AG04450 (cell line): Measurements from ENCODE around the gene NACC2. TPM values are rescaled to one million over a fixed set of nuclear protein-coding genes. Genes with fewer than 3 reads are reported as not detected.

Source experiments
- CTCF ChIA-PET: fragments of 300-600, 350-600 bp; formaldehyde crosslinking; extraction: SDS; loops from one replicate; lab custom pipeline; 2022; ENCODE audit warnings: antibody characterized with exemption, inconsistent platforms; lab: Charles Lee
- POLR2A ChIA-PET: fragments of 350-600 bp; formaldehyde crosslinking; extraction: SDS; loops from one replicate; lab custom pipeline; 2021; ENCODE audit warnings: antibody characterized with exemption, inconsistent platforms; lab: Yijun Ruan, JAX
- DNase-seq: peaks from one replicate; pipeline ENCODE4 v3.0.0-alpha.2; 2011; ENCODE audit warnings: low read depth, low spot score
- H3K27ac ChIP-seq: one replicate; pipeline ENCODE4 v1.5.1; 2012; ENCODE audit warnings: low read depth, low read length, control low read depth
- H3K27me3 ChIP-seq: one replicate; pipeline ENCODE4 v1.6.0; 2012; ENCODE audit warnings: low read length; ENCODE audit not compliant: control insufficient read depth, insufficient read depth
- H3K4me3 ChIP-seq: 2 replicates; pipeline ENCODE4 v1.5.1; 2011; ENCODE audit warnings: mild to moderate bottlenecking, low read depth, low read length, control low read depth
- H3K9me3 ChIP-seq: 2 replicates; pipeline ENCODE4 v1.5.1; 2012; ENCODE audit warnings: low read length; ENCODE audit not compliant: control insufficient read depth, insufficient read depth
- CTCF ChIP-seq: IDR thresholded peaks from 2 replicates; pipeline ENCODE4 v1.5.1; 2011; ENCODE audit warnings: low read depth, low read length, control low read depth, inconsistent platforms
- polyA plus RNA-seq: library from polyadenylated mRNA; depleted of rRNA; stranded (reverse); fragments of >200 nt; gene quantifications from 2 replicates; pipeline ENCODE4 v1.2.3, GENCODE V29; 2011

Gene NACC2
- polyA plus RNA-seq, 1 experiment, result 11.7 TPM

GRCh38 chr9:135963338-135963737 is 131.8 kb downstream of the NACC2 start:
- no peak for TF ChIP-seq CTCF
- ChIA-PET CTCF (interaction anchor here (2.0 kb wide), 1 partner anchor 159 kb away, joined by 6 read pairs; no protein-coding TSS in a partner anchor), POLR2A (no interaction called here)
- Histone ChIP-seq H3K4me3 (no peak overlapping the region), H3K27me3 (peaks cover 11% of the 10 kb centered on the region), H3K9me3 (no peaks in the 10 kb centered on the region; the same call in 1 of the 2 replicates), H3K27ac (no peak overlapping the region)
- no peak for DNase-seq

- ChIA-PET POLR2A (no interaction called here), CTCF (interaction anchor here (2.0 kb wide), 1 partner anchor 159 kb away, joined by 6 read pairs; no protein-coding TSS in a partner anchor)
- DNase-seq, result no peak
Measured at GRCh38 chr9:135962696-135963307, 132.3 kb downstream of the NACC2 start.

GRCh38 chr9:135961811-135962695 is 133.0 kb downstream of the NACC2 start:
- Histone ChIP-seq H3K27me3 (peaks cover 11% of the 10 kb centered on the region), H3K9me3 (no peaks in the 10 kb centered on the region; the same call in 1 of the 2 replicates), H3K4me3 (no peak overlapping the region), H3K27ac (no peak overlapping the region)
- no peak for DNase-seq
- CTCF ChIA-PET, result interaction anchor here (0.6 kb wide), 1 partner anchor 124 kb away, joined by 3 read pairs; no protein-coding TSS in a partner anchor
- no peak for TF ChIP-seq CTCF
- POLR2A ChIA-PET, result no interaction called here

More at GRCh38 chr9:135962696-135963307, 132.3 kb downstream of the NACC2 start:
- H3K27me3 ChIP-seq, result peaks cover 11% of the 10 kb centered on the region
- no peak overlapping the region for H3K27ac ChIP-seq
- H3K9me3 ChIP-seq, result no peaks in the 10 kb centered on the region; the same call in 1 of the 2 replicates
- TF ChIP-seq CTCF, result no peak
- H3K4me3 ChIP-seq, result no peak overlapping the region

- H3K27ac ChIP-seq, result peak within 1 kb of the TSS; percentile 39
- H3K27me3 ChIP-seq, result peaks cover 11% of the 10 kb centered on the region
- H3K9me3 ChIP-seq, result no peaks in the 10 kb centered on the region; the same call in 1 of the 2 replicates
- peak within 1 kb of the TSS; percentile 80 for H3K4me3 ChIP-seq
- TF ChIP-seq CTCF, result no peak; the same call in 1 of the 2 replicates
- ChIA-PET POLR2A (interaction anchor here (0.5 kb wide), 1 partner anchor 163 kb away, joined by 3 read pairs; no protein-coding TSS in a partner anchor), CTCF (interaction anchor here (0.6 to 2.0 kb wide), 2 partner anchors 125 to 162 kb away, joined by 3 to 14 read pairs; no protein-coding TSS in a partner anchor)
- DNase-seq, result peak; percentile 78
Measured at GRCh38 chr9:135961277-135961715, 133.8 kb downstream of the NACC2 start, which contains the start of gene UBAC1. TSS of gene UBAC1 (minus strand) at chr9:135961373. CDS start at chr9:135961162, 211 bp downstream.
